GM18907 (cell line): Measurements from ENCODE around the gene DAND5.
"Not testable (repeated sequence)": the region's sequence is repeated elsewhere in the genome, so short reads cannot be mapped to it uniquely, and the experiment has no call there.

ENCODE experiments used
- ATAC-seq: cut with Tn5 transposase; IDR thresholded peaks from one replicate; pipeline ENCODE4 v1.9.1; 2021; ENCODE audit warnings: mild to moderate bottlenecking, moderate library complexity; ENCODE audit not compliant: unreplicated experiment

Gene DAND5

DNA sequence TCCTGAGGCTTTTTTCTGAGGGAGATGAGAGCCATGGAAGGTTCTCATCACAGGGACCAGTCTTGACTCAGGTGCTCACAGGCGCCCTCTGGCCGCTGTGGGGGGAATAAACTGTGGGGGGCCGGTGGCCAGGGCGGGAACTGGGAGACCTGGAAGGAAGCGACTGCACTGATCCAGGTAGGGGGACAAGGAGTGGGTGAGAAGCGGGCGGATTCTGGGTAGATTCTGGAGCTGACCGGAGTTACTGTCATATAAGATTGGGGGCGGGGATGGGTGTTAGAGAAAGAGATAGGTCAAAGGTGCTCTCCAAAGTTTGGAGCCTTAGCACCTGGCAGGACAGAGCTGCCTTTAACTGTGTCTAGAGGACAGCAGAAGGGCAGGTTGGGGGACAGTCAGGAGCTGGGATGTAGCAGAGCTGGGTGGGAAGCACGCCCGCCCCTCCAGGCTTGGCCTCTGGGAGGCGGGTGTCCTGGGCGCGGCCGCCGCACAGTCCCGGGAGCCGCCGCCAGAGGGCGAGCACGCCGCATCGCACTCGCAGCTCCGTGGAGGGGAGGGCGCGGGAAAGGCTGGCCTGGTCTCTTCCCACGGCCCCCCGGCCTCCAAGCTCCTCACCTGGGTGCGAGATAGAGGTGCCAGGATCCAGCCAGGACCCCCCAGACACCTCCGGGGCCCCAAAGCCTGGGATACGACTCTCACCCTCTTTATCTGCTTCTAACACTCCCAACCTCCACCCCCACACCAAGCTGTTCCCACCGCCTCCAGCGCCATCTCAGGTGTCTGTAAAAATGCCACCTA is 4.2 kb upstream of the DAND5 start:
- peak; percentile 69 for ATAC-seq

DNA sequence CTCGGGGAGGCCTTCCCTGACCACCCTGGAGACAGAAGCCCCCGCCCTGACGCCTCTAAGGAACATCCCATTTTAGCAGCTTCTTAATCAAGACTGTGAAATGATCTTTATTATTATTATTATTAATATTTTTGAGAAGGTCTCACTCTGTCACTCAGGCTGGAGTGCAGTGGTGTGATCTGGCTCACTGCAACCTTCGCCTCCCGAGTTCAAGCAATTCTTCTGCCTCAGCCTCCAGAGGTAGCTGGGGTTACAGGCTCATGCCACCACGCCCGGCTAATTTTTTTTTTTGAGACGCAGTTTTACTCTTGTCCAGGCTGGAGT is 3.6 kb upstream of the DAND5 start:
- ATAC-seq: no peak

DNA sequence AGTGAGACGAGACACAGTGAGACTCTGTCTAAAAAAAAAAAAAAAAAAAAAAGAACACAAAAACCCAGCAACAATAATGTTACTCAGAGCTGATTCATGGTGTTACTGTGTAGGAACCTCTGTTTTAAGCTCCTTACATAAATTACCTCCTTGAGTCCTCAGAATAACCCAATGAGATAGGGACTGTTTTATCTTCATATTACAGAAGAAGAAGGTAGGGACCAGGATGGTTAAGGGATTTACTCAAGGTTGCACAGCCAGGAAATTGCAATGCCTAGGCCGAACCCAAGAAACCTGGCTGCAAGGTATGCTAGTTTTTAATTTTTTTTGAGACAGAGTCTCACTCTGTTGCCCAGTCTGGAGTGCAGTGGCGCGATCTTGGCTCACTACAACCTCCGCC is 1.5 kb upstream of the DAND5 start:
- no peak for ATAC-seq

DNA sequence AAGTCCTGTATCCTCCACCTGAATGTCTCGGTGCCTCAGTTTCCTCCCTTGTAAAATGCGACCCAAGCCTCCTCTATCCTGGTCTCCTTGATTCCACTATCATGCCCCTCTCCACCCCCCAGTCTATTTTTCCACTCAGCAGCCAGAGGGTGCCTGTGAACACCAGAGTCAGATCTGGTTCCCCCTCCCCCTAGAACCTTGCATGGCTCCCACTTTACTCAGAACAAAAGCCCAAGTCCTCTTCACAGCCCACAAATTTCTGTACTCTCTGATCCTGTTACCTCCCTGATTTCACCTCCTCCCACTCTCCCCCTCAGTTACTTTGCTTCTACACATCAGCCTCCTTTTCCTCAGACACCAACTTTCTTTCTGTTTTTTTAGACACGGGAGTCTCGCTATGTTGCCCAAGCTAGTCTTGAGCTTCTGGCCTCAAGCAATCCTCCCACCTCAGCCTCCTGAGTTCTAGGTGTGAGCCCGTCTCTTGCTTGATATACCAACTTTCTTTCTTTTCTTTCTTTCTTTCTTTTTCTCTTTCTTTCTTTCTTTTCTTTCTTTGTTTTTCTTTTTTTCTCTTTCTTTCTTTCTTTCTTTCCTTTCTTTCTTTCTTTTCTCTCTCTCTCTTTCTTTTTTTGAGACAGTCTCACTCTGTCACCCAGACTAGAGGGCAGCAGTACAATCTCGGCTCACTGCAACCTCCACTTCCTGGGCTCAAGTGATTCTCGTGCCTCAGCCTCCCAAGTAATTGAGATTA is 869 bp downstream of the DAND5 start:
- no peak for ATAC-seq

DNA sequence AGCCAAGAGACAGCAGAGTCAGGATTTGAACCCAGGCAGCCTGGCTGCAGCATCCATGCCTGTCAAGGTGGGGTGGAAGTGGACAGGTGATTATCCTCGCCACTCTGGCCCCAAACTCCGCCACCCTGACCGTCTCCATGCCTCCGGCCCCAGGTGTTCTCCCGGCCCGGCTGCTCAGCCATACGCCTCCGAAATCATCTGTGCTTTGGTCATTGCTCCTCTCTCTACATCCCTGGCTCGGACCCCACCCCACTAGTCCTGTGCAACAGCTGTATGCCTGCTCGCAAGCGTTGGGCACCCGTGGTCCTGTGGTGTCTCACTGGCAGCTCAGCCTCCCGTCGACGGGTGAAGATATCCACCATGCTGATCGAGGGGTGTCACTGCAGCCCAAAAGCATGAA is 3.9 kb downstream of the DAND5 start:
- ATAC-seq: no peak

DNA sequence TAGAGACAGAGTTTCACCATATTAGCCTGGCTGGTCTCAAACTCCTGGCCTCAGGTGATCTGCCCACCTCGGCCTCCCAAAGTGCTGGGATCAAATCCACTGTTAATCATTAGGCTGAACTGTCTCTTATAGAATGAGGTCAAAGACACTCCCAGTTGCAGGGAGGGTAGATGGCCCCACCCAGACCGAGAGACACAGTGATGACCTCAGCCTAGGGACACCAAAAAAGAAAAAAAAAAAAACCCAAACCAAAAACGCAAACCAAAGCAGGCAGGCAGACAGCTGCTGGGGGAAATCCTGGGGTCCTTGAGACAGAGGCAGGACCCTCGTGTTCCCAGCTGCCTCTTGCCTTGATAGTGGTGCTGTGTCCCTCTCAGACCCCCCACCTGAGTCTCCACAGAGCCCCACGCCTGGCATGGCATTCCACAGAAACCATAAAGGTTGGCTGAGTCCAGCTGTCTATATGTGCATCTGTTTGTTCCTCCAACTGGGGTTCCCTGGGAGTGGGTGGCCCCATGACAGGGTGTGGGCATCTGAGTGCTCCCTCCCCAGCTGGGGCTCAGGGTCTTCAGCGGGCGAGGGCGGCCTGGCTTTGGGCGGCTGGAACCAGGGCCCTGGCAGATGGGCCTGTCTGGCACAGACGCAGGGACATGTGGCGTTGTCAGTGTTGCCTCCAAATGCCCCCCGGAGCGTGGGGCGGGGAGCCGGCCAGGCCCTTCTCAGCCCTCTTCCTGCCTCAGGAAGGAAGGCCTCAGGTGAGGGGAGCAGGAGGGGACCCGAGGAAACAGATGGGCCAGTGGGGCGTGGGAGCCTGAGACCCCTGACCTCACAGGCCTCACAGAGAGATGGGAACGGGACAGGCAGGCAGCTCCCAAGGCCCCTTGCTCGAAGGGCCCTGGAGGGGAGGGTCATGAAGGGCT is 5.2 kb downstream of the DAND5 start:
- ATAC-seq: no peak

DNA sequence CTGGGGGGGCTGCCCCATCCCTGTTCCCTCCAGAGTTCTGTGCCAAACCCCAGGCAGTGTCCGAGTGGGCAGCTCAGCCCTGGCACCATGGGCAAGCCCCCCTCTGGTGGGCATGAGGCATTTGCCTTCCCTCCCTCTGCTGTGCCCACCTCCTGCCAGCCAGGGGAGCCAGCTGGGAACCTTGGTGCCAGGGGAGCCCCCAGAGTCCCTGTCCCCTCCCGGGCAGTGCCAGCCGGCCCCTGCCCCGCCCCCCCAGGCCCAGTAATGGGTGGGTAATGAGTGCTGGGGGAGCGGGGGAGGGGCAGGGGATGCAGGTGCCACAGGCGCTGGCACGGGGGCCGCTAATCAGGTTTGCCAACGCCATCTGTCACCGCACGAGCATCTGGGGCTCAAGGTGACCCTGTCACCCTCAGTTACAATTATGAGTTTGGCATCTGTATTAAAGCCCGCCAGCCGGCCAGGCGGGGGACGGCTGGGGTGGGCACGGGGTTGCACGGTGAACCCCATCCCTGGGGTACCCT is 5.9 kb downstream of the DAND5 start:
- ATAC-seq: no peak

DNA sequence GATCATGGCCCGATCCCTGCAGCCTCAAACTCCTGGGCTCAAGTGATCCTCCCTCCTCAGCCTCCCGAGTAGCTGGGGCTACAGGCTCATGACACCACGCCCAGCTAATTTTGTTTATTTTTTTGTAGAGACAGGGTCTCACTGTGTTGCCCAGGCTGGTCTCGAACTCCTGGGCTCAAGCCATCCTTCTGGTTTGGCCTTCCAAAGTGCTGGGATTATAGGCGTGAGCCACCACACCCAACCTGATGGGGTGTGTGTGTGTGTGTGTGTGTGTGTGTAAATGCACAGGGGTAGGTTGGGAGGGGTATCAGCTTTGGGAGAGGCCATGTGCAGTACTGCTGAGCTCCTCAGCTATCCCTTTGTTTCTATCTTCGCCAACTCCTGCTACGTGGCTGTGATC is 6.7 kb downstream of the DAND5 start:
- ATAC-seq: not testable (repeated sequence)

DNA sequence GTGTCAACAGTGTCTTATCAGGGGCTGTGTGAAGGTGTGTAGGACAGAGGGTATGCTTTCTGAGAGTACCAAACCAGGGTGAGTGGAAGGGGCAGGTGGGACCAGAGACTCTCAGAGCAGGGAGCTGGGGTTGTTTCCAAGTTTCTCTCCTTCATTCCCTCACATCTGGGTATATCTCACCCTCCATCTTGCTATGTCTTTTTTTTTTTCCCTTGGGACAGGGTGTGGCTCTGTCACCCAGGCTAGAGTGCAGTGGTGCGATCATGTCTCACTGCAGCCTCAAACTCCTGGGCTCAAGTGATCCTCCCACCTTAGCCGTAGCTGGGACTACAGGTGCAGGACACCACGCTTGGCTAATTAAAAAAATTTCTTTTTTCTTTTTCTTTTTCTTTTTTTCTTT is 10.6 kb downstream of the DAND5 start:
- ATAC-seq: no peak

DNA sequence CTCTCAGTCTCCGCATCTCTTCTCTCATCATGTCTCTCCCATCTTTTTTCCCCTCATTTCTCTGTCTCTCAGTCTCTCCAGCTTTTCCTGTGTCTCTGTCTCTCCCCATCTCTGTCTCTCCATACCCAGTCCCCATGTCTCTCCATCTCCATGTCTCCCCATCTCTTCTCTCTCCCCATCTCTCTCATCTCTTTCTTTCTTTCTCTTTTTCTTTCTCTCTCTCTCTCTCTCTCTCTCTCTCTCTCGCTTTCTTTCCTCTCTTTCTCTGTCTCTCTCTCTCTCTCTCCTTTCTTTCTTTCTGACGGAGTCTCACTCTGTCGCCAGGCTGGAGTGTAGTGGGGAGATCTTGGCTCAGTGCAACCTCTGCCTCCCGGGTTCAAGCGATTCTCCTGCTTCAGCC is 13.3 kb downstream of the DAND5 start:
- ATAC-seq: no peak

DNA sequence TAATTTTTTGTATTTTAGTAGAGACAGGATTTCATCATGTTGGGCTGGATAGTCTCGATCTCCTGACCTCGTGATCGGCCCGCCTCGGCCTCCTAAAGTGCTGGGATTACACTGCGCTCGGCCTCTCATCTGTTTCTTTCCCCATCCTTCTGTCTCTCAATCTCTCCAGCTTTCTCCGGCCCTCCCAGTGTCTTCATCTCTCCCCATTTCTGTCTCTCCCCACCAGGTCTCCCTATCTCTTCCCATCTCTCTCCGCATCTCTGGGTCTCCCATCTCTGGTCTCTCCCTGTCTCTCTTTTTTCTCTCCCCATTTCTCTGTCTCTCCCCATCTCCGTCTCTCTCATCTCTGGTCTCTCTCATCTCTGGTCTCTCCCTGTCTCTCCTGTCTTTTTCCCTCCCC is 13.7 kb downstream of the DAND5 start:
- ATAC-seq: no peak

DNA sequence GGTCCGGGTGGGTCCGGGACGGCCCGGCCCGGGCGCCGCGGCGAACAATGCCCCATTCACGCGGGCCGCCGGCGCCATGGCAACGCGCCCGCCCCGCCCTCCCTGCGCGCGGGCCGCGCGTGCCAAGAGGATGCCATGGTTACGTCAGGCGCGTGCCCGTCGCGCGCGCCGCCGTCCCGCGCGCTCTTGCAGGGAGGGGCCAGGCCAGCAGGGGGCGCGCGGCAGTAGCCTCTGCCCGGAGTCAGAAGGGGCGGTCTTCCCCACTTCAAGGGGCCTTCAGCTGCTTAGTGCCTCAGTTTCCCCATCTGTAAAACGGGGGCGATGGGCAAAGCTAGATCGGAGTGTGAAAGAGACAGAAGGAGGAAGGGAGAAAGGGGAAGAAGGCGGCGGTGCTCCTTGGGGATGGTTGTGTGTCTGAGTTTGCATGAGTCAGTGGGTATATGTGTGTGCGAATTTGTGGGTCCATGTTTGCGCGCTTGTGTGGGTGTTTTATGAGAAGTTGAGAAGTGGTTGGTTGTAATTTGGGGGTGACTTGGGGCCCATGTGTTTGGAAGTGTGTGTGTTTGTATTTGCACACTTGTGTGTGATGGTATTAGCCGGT is 14.3 kb downstream of the DAND5 start:
- no peak for ATAC-seq

DNA sequence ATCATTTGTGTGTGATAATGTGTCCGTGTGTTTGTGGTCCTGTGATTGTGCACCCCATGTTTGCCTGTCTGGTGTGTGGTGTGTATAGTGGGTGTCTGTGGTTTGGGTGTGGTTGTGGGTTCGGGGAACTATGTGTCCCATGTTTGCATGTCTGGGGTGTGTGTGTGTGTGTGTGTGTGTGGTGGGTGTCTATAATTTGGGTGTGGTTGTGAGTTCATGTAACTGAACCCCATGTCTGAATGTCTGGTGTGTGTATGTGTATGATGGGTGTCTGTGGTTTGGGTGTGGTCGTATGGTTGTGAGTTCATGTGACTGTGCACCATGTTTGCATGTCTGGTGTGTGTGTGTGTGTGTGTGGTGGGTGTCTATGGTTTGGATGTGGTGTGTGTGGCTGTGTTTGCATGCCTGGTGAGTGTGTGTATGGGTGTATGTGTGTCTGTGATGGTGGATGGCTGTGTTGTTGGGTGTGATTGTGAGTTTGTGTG is 14.8 kb downstream of the DAND5 start:
- ATAC-seq: no peak

DNA sequence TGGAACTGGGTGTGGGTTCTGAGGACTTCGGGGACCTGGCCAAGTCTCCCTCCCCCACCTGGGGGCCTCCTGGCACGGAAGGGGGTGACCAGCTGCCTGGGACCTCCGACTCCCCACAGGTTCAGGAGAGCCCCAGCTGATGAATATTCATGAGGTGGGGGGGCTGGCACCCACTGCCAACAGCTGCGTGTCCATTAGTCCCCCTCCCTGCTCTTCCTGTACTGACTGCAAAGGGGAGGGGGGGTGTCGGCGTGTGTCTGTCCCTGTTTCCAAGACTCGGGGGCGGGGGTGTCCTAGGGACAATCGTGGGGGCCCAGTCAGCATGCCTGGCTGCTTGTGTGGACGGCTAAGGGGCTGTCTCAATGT is 15.3 kb downstream of the DAND5 start:
- no peak for ATAC-seq

DNA sequence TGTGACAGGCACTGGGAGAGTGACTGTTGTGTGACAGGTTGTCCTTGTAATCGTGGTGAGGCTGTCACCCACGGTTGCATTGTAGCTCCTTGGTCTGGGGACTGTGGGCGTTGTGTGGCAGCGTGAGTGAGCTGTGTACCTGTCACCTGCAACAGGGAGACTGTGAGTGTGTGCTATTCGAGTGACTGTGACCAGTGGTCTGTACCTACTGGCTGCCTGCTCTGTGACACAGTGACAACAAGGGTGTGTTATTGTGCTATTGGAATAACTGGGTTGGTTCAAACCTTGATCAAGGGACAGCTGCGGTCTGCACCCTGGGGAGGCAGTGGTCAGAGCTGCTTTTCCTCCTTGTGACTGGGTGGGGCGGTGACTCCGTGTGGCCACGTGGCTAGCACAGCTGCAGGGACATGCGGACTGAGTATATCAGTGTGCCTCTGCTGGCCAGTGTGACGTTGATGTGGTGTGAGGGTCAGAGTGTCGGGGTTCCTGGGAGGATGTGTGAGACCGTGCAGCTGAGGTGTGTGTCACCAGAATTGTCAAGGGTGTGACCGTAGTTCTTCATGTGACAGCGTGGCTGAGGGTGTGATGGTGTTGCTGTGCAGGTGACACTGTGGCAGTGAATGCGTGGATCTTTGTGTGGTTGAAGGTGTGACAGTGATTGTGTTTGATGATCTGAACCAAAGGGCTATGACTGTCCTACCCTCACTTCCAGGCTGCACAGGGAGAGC is 15.8 kb downstream of the DAND5 start:
- no peak for ATAC-seq

DNA sequence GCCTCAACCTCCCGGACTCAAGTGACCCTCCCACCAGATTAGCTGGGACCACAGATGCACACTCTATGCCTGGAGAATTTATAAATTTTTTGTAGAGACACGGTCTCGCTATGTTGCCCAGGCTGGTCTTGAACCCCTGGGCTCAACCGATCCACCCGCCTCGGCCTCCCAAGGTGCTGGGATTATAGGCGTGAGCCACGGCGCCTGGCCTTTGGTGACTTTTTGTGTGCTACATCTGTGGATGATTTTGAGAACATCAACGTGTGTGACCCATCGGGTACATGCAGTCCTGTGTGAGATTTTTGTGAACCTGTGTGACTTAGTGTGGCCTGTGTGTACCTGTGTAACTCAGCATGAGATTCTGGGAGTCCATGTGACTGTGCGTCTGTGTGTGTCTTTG is 17.4 kb downstream of the DAND5 start:
- ATAC-seq: no peak

DNA sequence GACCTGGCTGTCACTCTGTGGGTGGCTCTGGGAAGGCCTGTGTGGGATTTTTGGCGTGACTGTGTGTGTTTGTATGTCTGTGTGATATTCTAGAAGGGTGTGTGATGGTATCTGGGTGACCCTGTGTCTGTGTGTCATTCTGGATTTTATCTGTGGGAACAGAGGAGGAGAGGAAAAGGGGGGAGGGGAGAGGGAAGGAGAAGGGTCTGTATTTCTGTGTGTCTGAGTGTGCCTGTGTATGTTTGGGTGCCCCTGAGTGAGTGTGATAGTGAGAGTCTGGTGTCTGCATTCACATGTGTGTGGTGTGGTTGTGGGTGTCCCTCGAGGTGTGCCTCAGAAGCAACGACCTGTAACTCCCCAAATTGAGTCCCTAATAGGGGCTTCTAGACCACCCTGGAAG is 17.8 kb downstream of the DAND5 start:
- no peak for ATAC-seq

DNA sequence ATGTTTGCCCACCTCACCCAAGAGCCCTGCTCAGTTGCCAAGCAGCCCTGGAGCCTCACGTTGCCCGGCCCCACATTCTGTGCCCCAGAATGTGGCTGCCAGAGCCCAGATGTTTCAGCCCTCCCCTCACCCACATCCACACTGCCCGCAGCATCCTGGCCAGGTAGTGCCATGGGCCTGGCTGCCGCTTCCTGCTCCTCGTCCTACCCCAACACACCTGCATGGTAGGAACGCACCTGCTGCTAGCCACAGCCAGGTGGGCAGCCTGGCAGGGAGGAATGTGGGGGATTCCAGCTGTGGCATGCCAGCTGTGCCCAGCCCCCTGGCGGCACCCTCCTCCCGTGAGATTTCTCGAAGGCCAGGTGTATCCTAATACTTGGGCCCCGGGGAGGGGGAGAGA is 18.4 kb downstream of the DAND5 start:
- no peak for ATAC-seq

DNA sequence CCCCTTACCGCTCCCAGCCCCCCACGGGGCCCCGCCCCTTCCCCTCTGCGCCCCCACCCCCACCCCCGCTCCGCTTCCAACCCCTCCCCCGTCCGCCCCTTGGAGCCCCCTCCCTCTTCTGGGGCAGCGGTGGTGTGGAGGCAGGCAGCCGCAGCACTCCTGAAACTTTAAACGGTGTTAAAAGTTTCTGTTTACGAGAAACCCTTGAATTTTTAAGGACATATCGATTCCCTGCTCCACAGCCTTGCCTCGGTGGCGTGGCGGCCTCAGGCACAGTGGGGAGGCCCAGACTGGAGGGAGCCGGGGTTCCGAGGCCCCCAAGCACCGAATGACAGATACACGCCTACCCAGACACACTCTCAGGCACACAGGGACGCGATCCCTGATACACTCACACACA is 21.1 kb downstream of the DAND5 start:
- no peak for ATAC-seq

DNA sequence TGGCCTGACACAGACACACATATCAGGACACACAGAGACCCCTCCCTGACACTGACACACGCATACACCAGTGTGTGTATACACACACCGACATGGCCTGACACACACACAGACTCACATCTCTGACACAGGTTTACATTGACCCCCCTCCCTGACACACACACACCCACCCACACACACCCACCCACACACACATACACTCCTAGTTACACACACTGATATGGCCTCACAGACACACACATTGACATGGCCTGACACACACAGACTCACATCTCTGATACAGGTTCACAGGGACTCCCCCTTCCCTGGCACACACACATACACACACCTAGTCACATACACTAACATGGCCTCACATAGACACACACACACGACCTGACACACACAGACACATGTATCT is 21.5 kb downstream of the DAND5 start:
- no peak for ATAC-seq
